ENCODE results near the gene CLPTM1L.
A peak's percentile ranks its signal among the peaks of the same experiment; 100 is the strongest.

The CLPTM1L gene

GRCh38 chr5:1325191-1325741, 19.6 kb downstream of the CLPTM1L start:
- no peak for DNase-seq

- no peak for DNase-seq
Measured at GRCh38 chr5:1324719-1325190, 20.1 kb downstream of the CLPTM1L start.

DNA sequence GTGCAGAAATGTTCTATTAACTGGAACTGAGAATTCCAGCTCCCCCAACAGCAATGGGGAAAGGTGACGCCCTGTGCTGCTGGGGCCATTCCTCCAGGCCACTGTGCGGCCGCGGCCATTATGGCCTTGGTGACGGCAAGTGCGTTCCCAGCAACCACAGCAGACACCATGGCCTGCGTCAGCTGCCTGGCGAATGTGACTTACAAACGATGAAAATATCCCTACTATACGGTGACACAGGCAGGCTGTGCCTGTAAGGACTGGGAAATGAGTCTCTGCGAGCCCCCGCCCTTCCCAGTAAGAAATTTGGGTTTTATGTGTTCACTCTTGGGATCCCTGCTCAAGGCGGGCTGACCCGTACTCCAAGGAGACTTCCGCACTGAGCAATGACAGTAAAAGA, 20.6 kb downstream of the CLPTM1L start:
- DNase-seq: no peak

- DNase-seq: no peak
Measured at GRCh38 chr5:1323803-1324173, 21.1 kb downstream of the CLPTM1L start.

GRCh38 chr5:1322955-1323802, 21.7 kb downstream of the CLPTM1L start:
- DNase-seq: no peak

DNA sequence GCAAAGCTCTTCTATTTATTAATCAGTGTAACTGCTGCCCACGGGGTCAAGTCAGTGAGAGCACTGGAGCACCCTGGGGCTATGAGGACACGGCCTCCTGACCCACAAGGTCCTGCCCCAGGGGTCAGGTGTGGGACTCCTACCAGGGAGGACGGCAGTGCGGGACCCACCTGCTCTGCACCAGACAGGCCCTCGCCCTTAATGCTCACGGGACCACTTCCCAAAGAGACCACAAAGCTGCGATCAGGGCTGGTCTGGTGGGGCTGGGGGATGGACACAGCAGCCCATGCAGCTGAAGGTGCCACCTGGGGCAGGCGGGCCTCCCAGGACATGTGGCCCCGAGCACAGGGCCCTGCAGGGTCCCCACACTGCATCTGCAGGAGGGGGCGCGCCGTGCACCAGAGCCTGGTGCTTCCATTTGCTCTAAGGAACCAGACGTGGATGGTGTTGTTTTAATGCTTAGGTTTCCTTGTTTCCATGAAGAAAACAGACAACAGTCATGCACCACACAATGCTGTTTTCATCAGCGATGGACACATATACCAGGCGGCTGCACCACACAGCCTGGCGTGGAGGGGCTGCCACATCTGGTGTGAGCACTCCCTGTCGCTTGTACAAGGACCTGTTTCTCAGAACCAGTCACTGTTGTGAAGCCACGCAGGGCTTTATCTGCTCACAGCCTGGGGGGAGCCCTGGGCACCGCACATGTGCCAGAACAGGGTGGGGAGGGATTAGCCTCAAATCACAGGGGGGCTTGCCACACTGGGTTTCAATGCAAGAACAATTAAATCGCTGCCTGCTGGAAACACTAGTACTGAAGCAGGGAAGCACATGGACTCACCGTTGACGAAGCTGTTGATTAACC, 22.6 kb downstream of the CLPTM1L start:
- DNase-seq: no peak

GRCh38 chr5:1321576-1321975, 23.3 kb downstream of the CLPTM1L start:
- DNase-seq: no peak

DNA sequence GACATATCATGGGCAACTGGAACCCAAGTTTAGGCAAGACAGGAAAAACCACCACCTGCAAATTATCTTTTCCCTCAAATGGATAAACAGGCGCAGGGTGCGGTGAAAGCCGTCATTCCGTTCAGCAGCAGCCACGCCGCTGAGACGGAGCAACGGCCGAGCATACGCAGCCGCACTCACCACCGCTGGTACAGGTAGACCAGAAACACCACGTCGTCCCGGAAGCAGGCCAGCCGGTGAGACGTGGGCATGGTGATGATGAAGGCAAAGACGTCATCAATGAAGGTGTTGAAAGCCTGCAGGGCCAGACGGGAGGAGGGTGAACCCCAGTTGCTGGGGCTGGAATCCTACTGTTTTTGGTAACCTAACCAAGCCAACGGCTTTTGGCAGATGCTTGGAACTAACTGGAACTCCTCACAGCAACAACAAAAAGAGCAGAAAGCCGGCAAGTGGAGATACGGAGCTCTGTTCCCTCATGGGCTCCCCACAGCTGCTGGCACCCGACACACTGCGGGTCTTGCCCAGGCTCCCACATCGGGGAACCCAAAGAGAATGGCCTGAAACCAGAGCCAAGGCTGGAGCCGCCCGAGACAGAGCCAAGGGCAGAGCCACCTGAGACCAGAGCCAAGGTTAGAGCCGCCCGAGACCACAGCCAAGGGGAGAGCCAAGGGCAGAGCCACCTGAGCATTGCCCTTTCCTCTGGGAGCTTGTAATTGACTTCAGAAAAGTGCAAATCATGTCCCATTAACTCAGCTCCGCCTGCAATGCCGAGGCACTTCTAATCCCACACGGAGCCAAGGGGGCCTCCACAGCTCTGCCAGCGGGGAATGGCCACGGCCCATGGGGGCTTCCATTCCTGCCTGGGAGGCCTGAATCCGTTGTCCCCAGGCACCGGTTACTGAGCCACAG, 24.2 kb downstream of the CLPTM1L start:
- DNase-seq: no peak

GRCh38 chr5:1319436-1320256, 25.3 kb downstream of the CLPTM1L start:
- no peak for DNase-seq

GRCh38 chr5:1318659-1319251, 26.1 kb downstream of the CLPTM1L start:
- no peak for DNase-seq

- no peak for DNase-seq
Measured at GRCh38 chr5:1317921-1318565, 26.9 kb downstream of the CLPTM1L start.

GRCh38 chr5:1316588-1317340, 28.1 kb downstream of the CLPTM1L start:
- DNase-seq: no peak

DNA sequence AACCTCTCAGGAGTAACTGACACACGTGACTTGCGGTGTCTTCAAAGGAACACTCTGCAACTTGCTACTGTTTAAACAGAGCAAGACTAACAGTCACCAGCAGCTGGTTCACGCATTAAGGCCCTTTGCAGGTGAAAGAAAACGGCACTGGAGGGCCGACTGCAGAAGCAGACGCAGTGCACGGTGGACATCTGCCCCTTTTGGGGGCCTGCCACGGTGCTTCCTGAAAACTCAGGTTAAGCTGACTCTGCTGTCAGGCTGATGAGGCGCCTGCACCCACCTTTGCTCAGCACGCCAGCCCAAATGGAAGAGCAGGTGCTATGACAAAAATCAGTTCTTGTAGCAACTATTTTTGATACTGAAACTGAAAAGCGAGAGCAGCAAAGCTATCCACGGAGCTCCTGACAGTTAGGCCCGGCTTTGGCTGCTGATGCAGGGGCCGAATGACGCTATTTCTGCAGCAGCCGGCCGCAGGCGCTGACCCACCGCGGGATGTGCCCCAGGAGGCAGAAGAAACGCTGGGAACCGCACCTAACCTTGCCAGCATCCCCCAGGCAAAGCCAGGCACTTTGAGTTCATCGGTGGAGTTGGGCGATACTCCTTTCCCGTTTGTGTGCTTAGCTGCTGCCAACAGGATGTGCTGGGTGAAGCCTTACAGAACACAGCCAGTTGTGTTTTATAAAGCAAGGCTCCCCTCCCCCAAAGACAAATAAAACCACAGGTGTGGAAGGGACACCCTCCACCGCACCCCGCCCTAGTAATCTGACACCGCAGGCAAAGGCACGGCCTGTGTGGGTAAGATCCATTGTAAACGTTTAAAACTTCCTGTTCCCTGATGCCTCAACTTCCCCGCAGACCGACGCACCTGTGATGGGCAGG, 29.0 kb downstream of the CLPTM1L start:
- DNase-seq: peak; percentile 78

- DNase-seq: no peak
Measured at GRCh38 chr5:1315018-1315708, 29.7 kb downstream of the CLPTM1L start.

- no peak for DNase-seq
Measured at GRCh38 chr5:1314564-1314982, 30.3 kb downstream of the CLPTM1L start.

GRCh38 chr5:1312993-1313833, 31.7 kb downstream of the CLPTM1L start:
- DNase-seq: no peak

DNA sequence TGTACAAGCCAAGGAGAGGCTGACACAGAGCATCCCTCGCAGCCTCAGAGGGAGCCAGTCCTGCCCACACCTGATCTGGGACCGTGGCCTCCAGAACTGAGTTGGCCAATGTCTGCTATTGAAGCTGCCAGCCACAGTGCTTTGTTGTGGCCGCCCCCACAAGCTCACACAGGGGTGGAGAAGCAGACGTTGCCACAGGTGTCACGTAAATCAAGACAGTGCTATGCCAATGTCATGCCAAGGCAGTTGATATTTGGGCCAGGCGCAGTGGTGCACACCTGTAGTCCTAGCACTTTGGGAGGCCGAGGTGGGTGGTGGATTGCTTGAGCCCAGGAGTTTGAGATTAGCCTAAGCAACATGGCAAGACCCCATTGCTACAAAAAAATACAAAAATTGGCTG, 32.7 kb downstream of the CLPTM1L start:
- DNase-seq: no peak
